GM18873 (cell line): ENCODE measurements around the gene NAV2.

ENCODE experiments used
- ATAC-seq: cut with Tn5 transposase; IDR thresholded peaks from one replicate; pipeline ENCODE4 v1.9.1; 2021; ENCODE audit warnings: mild to moderate bottlenecking, moderate library complexity, moderate number of reproducible peaks; ENCODE audit not compliant: unreplicated experiment, low FRiP score

NAV2 gene

DNA sequence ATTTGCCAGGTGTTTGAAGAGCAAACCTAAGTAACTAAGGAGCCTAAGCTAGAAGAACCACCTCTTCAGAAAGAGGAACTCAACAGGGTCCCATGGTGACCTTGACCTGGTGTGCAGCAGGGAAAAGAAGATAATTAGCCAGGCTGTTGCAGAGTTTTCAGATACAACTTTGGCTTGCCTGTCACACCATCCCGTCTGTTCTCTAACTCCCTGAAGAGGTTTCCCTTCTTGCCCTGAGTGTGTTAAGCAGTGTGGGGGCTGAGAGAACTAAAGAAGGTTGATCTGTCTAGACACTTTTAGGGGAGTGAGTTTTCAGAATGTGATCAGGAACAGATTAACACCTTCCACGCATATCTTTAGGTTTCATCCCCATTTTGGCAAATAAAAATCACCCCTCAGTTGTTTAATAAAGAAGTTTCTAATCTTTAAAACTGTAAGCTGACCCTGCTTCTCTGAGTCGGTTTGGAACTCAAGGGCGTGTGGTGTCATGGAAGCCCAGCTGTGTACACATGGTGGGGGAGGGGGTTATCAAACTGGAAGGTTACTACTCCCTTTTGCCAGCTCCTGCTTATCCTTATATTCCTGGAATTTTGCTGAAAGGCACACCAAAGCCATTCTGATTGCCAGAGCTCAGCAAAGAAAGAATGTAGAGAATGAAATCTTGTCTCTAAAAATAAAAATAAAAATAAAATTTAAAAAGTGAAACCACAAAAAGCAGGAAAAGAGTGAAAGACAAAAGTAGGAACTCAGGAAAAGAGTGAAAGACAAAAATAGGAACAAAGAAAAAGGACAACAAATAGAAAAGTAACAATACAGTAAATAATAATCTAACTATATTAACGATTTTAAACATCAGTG is 377.4 kb downstream of the NAV2 start:
- ATAC-seq, result no peak

DNA sequence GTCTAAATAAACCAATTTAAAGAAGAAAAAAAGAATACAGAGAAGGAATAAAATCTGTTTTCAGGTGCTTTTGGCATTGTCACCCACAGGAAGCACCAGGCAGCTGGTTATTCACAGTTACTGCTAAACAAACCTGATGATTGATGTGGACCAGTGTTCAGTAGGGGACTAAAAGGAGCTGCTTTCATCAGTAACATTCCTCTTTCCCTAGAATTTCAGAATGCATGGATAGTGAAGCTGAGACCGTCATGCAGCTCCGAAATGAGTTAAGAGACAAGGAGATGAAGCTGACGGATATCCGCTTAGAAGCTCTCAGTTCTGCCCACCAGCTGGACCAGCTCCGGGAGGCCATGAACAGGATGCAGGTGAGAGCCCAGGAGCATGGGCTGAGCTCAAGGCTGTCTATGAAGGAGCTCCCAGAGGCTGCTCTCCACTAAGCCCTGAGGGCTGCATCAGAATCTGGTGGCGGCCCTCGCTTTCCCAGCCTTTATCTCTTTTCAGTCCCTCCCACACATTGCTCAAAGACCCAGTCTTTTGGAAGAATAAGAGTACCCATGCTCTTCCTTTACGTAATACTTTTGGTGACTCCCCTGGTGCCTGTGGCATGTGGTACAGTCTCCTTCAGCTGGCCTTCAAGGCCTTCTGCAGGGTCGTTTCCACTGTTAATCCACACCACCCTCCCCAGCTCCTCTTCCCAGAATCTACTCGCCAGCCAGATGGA is 378.2 kb downstream of the NAV2 start:
- ATAC-seq, result no peak

- ATAC-seq, result no peak
These were observed 381.1 kb downstream of the NAV2 start for GRCh38 chr11:20093775-20094174.

- ATAC-seq, result no peak
These were observed 382.6 kb downstream of the NAV2 start for GRCh38 chr11:20095189-20095588.

GRCh38 chr11:20097319-20098221 is 384.9 kb downstream of the NAV2 start:
- no peak for ATAC-seq

DNA sequence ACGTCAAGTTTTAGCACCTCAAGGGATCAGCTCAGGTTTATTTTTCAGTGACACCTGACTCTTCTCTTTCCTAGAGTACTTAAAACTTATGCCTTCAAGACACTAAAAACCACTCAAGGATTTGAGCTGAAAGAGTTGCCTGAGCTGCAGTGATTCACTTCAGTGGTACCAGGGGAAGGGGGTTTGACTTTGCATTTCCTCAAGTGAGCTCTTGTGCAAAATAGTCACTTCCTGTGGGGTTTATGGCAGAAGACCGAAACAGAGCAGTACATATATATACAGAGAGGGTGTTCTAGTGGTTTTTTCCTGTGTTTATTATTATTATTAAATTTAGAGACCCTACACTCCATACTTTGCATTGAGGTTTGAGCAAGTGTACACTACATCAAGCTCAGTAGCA is 386.9 kb downstream of the NAV2 start:
- no peak for ATAC-seq

DNA sequence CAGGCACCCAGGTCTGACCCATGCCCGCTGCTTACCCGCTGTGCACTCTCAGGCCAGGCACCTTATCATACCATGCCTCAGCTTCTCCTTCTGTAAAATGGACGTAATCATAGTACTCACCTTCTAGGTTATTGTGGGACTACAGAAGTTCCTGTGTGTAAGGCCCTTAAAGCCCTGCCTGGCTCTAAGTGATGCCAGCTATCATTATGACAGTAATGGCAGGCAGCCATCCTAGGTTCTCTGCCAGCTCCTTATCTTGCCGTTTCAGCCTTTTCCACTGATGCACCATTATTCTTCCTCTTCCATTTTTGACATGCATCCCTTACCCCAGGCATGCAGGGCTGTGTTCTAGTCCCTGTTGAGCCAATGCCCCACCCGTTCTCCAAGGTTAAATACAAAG is 389.8 kb downstream of the NAV2 start:
- no peak for ATAC-seq

GRCh38 chr11:20103281-20103680 is 390.6 kb downstream of the NAV2 start:
- no peak for ATAC-seq

GRCh38 chr11:20105427-20105826 is 392.8 kb downstream of the NAV2 start:
- no peak for ATAC-seq

GRCh38 chr11:20109731-20110445 is 397.3 kb downstream of the NAV2 start:
- no peak for ATAC-seq

DNA sequence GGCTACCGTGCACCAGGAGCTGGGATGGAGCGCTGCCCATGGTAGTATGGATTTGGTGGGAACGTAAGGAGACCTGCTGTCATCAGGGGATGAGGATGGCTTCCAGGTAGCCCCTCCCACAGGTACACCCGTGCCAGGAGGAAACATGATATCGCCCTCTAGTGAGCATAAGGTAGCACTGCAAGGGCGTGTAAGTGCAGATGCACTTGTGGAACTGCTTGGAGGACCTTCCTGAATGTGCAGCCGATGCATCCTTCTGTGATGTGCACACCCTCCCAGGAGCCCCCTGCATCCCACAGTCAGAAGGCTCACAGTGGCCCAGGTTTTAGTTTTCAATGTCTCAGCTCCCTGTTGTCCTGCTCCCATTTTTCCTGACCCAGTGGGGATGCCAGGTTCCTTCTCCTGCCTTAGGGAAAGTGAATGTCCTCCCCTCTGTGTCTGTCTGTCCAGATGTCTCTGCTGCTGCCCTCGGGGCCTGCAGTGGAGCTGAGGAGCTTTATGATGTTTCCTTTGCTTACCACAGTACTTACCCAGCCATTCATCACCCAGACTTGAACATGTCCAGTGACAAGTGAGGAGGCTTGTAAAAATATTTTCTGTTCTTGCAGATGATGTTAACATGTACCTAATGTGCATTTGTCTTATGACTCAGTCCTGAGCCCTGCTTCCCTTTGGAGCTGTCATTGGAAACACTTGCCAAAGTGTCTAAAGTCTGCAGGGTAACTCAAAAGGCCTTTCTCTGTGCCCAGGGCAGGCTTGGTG is 398.5 kb downstream of the NAV2 start:
- peak; percentile 66 for ATAC-seq

GRCh38 chr11:20111871-20112270 is 399.2 kb downstream of the NAV2 start:
- no peak for ATAC-seq

GRCh38 chr11:20112291-20113148 is 399.9 kb downstream of the NAV2 start:
- ATAC-seq, result no peak

GRCh38 chr11:20113149-20113438 is 400.5 kb downstream of the NAV2 start:
- no peak for ATAC-seq

DNA sequence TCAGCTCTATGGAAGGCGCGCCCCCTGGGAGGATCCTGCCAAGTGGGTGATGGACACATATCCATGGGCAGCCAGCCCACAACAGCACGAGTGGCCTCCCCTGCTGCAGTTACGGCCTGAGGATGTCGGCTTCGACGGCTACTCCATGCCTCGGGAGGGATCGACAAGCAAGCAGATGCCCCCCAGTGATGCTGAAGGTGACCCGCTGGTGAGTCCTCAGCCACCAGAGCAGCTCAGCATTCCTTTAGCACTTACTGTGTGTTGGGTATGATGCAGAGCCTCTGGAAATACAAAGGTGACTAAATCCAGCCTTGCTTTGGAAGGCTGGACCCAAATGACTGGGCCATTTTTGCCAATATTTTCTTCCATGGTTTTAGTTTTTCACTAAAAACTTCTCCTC is 402.0 kb downstream of the NAV2 start:
- no peak for ATAC-seq

DNA sequence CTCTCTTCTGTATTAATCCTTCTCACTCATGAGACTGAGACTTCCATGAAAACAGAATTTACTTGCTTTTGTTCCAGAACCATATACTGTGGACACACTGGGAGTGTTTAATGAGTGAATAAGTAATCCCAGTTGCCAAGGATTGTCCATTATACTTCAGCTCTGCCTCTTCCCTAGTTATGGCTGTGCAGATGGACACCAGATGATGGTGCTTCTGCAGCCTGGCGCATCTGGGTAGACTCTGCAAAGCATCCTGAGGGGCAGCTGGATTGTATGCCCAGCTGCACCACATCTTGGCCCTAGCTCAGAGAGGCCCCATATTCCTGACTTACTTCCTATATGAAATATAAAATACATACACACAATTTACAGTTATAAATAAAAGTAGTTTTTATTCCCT is 404.2 kb downstream of the NAV2 start:
- no peak for ATAC-seq

DNA sequence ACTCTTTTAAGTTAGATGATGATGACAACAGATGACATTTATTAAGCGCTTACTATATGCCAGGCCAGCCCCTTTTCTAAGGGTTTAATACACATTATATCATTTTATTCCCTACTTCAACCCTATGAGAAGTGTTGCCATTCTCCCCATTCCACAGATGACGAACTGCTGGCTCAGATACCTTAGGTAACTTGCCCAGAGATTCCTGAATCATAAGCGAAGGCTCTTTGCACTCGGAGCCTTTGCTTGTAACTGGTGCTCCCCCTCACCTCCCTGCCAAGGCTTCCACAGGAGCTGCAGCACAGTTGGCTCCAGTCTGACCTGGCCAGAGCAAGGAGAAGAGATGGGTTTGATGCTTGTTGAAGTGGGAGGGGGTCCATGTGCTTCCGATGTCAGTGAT is 404.7 kb downstream of the NAV2 start:
- ATAC-seq, result no peak

DNA sequence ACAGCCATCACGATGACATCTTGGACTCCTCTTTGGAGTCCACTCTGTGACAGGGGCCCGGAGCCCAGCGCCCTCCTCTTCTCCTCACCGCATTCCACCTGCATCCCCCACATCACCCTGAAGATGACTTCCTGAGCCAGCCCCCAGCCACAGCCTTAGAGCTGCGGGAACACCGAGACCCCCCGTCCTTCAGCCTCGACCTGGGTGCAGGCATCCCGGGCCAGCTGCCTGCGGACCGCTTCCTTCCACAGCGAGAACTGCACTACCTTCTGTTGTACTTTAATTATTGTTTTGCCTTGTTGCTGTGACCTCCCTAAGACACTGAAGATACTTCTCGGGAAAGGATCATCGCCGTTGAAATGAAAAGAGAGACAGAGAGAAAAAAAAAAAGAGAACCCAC is 405.6 kb downstream of the NAV2 start:
- no peak for ATAC-seq

DNA sequence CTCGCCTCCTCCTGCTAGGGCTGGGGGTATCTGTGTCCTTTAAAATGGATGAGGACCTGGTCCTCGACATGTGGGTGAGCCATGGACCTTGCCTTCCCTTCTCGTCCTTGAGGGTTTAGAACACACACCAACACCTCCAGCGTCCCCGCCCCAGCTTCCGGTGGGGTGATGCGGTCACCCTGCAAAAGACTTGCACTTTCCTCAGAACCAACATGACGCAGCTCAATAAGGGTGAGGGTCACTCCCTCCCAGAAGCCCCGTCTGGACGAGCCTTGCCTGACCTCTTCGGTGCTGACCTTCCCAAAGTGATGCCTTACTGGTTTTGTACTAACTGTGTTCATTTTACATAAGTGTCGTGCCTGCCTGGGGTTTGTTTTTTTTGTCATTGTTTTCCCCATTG is 406.7 kb downstream of the NAV2 start:
- no peak for ATAC-seq
